NCI-H187 treated with DMSO at 0.1 percent for 48 hours (cell line): ENCODE results near the gene TPM1.

Experiments used
- DNase-seq: peaks from one replicate; lab custom pipeline; 2025; lab: John Stamatoyannopoulos, UW

Gene TPM1

DNA sequence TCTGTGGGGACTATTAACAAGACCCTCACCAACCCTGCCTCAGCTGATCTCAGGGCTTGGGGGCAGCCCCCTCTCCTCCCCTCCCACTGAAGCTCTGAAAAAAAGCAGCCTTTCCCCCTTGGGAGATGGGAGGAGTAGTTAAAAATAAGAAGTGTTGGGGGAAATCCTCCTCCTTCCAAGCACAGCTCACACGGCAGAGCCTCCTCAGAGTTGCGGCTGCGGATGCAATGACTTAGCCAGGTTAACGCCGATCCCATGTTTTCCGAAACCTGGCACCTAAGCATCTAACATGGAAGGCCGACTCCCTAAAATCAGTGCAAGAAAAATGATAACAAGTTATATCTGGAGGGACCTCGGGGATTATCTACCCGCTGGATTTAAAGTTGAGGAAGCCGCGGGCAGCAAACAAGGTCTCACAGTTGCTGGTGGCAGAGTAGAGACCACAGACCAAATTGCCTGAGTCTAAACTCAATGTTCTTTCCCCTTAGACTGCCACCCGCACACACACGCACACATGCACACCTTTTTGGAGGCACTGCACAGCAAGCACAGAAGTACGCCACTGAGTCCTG is 1.1 kb upstream of the TPM1 start:
- no peak for DNase-seq

GRCh38 chr15:63042877-63043334 is 359 bp downstream of the TPM1 start:
- no peak for DNase-seq

- no peak for DNase-seq
These were observed 959 bp downstream of the TPM1 start for GRCh38 chr15:63043335-63044076.

- DNase-seq = no peak
These were observed 1.6 kb downstream of the TPM1 start for GRCh38 chr15:63044077-63044644.

GRCh38 chr15:63044645-63045464 is 2.3 kb downstream of the TPM1 start:
- DNase-seq = no peak

DNA sequence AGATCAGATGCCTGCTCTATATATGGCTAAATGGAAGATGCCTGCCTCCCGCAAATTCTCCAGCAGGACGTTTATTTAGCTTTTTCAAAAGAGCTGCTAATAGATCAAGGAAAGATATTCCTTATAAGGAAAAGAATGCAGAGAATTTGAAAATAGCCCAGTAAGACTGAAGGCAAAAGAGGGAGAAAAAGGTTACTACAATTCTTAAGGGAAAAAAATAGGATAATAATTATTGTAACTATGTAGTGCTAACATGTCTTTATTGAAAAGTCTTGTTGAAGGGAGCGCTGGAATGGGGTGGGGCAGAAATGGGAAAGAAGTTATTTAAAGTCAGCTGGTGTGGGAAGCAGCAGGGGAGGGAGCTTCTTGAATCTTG is 2.9 kb downstream of the TPM1 start:
- DNase-seq = no peak

- no peak for DNase-seq
These were observed 3.3 kb downstream of the TPM1 start for GRCh38 chr15:63045879-63046278.

GRCh38 chr15:63046917-63047760 is 4.6 kb downstream of the TPM1 start:
- no peak for DNase-seq

DNA sequence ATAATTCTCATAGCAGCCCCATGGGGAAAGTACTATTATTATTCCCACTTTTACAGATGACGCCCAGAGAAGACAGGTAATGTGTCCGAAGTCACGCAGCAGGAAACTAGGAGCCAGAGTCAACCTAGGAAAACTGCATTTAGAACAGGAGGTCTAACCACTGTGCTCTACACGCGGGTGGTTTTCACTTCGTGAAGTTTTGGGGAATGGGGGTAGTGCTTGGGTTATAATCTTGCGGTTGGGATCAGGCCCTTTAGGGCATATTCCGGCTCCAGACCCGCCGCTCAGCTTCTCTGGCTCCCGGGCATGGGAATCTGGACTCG is 5.2 kb downstream of the TPM1 start:
- DNase-seq = no peak

DNA sequence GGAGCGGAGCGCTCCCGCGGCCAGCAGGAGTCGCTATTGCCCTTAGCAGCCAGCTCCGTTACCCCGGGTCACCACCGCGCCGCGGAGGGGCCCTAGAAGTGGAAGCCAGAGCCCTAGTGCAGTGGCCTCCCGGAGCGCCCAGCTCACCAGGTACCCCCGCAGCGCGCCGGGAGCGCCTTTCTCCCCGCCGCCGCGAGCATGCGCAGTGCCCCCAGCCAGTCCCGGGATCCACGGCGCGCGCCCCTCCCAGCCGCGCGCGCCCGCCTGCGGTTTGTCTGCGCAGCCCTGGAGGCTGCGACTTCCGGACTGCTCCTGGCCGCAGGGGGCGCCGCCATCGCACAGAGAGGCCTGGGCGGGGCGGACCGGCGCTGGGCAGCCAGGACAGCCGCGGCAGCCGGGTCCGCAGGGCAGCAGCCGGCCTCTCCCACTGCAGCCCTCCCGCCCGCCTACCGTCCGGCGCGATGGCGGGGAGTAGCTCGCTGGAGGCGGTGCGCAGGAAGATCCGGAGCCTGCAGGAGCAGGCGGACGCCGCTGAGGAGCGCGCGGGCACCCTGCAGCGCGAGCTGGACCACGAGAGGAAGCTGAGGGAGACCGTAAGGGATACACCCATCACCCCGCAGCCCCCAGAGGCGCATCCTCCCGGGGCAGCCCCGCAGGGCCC is 5.7 kb downstream of the TPM1 start:
- peak; percentile 68 for DNase-seq

DNA sequence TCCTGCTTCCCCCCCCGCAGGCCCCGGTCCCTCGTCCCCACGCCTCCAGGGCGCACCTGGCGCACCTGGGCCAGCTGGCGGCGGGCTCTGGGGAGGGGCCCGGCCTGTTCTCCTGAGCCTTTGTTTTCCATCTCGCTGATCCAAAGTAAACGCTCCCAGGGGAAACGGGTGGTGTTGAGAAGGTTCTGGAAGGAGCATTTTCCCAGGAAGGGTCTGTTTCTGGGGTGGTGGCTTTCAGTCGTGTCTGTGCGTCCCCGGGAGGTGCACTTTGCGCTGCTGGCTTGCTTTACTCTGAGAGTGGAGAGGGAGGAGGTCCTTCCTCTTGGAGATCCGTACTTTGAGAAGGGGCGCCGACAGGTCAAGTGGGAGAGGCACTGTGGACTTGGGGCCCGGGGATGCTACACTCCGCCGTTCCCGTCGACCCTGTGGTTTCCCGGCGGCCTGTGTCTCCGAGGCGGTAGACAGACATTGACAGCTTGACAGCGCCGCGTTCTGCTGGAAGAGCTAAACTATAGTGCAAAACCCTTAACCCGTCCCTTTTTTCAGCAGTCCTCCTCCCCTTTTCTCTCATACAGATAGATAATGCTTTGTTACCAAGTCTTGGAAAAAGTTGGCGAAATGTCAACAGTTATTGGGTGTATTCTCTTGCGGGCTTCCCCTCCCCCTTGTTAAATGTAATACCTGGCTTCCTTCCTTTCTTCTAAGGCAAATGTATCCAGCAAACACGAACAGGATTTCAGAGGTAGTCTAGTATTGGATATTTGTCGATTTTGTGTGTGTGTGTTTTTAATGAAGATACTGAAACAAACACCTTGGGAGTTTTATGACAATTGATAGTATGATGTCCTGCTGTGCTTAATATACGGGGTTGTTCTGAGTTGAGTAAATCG is 6.5 kb downstream of the TPM1 start:
- no peak for DNase-seq

DNA sequence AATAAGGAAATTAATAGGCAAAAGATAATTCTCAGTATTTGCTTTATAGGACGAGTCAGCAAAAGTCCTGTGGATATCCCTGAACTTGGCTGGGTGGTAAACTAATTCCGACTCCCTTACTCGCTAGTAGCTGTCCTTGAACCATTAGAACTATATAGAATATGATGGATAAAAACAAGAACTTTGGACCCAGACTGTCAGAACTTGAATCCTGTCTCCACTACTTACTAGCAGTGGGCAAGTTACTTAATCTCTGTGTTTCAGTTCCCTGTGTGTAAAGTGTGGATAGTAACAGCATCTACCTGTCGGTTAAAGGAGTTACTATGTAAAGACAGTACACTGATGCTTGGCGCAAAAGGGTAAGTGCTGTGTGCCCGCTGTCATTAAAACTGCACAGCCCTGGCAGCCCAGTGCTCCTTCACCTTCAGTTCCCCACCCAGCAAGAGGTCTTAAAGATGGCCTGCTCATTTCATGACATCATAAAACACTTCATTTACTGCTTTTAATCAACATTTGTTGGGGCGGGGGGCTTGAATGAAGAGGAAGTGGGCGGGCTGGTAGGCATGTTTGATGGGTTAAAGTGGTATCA is 7.3 kb downstream of the TPM1 start:
- no peak for DNase-seq

- DNase-seq = no peak
These were observed 8.2 kb downstream of the TPM1 start for GRCh38 chr15:63050731-63051155.

DNA sequence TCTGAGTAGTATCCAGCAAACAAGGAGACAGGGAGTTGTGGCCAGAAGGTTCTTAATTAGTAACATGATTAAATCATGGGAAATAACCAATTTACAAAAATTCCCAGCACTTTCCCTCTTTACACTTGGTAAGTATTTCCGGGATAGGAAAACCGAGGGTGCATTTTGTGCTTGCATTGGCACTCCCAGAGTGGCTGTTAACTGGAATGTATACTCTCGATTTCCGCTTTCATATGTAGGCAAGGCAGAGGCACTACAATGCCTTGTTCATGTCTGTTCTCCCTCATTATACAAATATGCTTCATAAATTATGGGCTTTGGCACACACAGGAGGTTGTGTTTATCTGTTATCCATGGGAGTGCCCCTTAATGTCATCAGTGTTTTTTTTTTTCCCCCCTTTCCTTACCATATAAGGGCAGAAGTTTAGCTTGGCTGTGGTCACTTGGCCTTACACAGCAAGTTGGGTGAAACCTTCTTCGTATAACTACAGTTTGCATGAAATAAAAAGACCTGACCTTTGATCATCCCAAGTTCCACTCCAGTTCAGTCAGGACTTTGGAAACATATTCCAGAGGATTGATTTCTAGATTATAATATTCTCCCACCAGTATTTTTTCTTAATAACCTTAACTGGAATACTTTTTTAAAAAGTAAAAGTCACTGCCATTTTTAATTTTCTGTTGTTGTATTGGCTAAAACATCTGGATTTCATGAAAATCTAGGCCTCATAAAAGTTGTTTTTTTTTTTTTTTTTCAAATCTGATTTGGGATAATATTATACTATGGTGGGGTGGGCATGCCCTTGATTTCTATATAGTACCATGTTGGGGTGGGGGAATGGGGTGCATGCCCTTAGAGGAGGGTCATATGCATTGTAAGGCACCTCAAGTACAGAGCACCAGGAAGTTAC is 8.9 kb downstream of the TPM1 start:
- DNase-seq = no peak

GRCh38 chr15:63052077-63052841 is 9.7 kb downstream of the TPM1 start:
- DNase-seq = no peak

- DNase-seq = no peak
These were observed 10.6 kb downstream of the TPM1 start for GRCh38 chr15:63052961-63053698.

DNA sequence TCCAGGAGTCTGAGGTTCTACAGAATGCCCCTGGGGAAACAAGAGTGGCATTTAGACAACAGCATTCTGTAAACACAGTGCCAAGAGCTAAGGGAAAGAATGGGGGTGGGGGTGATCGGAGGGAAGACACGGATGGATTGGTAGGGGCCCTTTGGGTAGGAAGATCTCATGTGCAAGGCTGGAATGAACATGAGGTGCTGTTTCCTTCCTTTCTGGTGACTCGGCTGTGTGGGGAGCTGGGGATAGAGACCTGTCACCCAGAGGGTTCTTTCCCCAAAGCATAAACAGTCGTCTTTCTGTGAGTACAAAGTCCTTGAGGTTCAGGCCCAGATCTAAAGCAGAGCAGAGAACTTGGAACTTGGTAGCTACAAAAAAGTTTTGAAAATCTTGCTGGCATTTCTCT is 11.7 kb downstream of the TPM1 start:
- no peak for DNase-seq
